ENCODE results near the gene PARM1.

PARM1 gene

GRCh38 chr4:75042601-75043208, 109.8 kb downstream of the PARM1 start:
- Histone ChIP-seq H3K4me3 (replicated peaks; ENCODE audit: insufficient read depth, low read length) (no peak overlapping the region), H3K27me3 (ENCODE audit: insufficient read depth, poor library complexity, severe bottlenecking) (no peaks in the 10 kb centered on the region), H3K27ac (replicated peaks) (no peak overlapping the region)
- no peak for DNase-seq (ENCODE audit: low read depth in 1 of 2, low spot score in 1 of 2)
- no peak for TF ChIP-seq GABPA (IDR thresholded peaks at IDR 0.05; ENCODE audit: low read depth)
- TF ChIP-seq CTCF (IDR thresholded peaks at IDR 0.05; ENCODE audit: insufficient read depth, low read length) = no peak
- no peak for TF ChIP-seq SPI1 (IDR thresholded peaks at IDR 0.05; ENCODE audit: borderline replicate concordance, low read depth)
- no peak for TF ChIP-seq POLR2AphosphoS5 (IDR thresholded peaks at IDR 0.05; ENCODE audit: low read depth)
- no peak for TF ChIP-seq REST (IDR thresholded peaks at IDR 0.05; ENCODE audit: insufficient replicate concordance, low read depth)

- Histone ChIP-seq H3K27ac (replicated peaks) (no peak overlapping the region), H3K27me3 (ENCODE audit: insufficient read depth, poor library complexity, severe bottlenecking) (no peaks in the 10 kb centered on the region)
- TF ChIP-seq POLR2AphosphoS5 (IDR thresholded peaks at IDR 0.05; ENCODE audit: low read depth) (no peak), GABPA (IDR thresholded peaks at IDR 0.05; ENCODE audit: low read depth) (no peak), SPI1 (IDR thresholded peaks at IDR 0.05; ENCODE audit: borderline replicate concordance, low read depth) (no peak), CTCF (IDR thresholded peaks at IDR 0.05; ENCODE audit: insufficient read depth, low read length) (no peak)
These were observed 113.3 kb downstream of the PARM1 start for GRCh38 chr4:75046226-75046625.

GRCh38 chr4:75046641-75047040, 113.7 kb downstream of the PARM1 start:
- H3K4me3 ChIP-seq (replicated peaks; ENCODE audit: insufficient read depth, low read length) = no peak overlapping the region
- no peak for DNase-seq (ENCODE audit: low read depth in 1 of 2, low spot score in 1 of 2)
- TF ChIP-seq SPI1 (IDR thresholded peaks at IDR 0.05; ENCODE audit: borderline replicate concordance, low read depth) (peak; percentile 55; the same call in 1 of the 2 replicates), GABPA (IDR thresholded peaks at IDR 0.05; ENCODE audit: low read depth) (no peak), REST (IDR thresholded peaks at IDR 0.05; ENCODE audit: insufficient replicate concordance, low read depth) (no peak), CTCF (IDR thresholded peaks at IDR 0.05; ENCODE audit: insufficient read depth, low read length) (no peak), POLR2AphosphoS5 (IDR thresholded peaks at IDR 0.05; ENCODE audit: low read depth) (no peak)
- no peaks in the 10 kb centered on the region for H3K27me3 ChIP-seq (ENCODE audit: insufficient read depth, poor library complexity, severe bottlenecking)
- no peak overlapping the region for H3K27ac ChIP-seq (replicated peaks)

More at GRCh38 chr4:75046226-75046625, 113.3 kb downstream of the PARM1 start:
- DNase-seq (ENCODE audit: low read depth in 1 of 2, low spot score in 1 of 2) = no peak
- no peak overlapping the region for H3K4me3 ChIP-seq (replicated peaks; ENCODE audit: insufficient read depth, low read length)
